HEK293T (cell line): ENCODE measurements around the gene ACBD6.

Source experiments
- CTCF ChIA-PET: fragments of 350-600 bp; formaldehyde crosslinking; extraction: SDS; loops from one replicate; lab custom pipeline; 2021; ENCODE audit warnings: antibody characterized with exemption, inconsistent platforms; lab: Yijun Ruan, JAX
- POLR2A ChIA-PET: fragments of 350-600 bp; formaldehyde crosslinking; extraction: SDS; loops from one replicate; lab custom pipeline; 2020; ENCODE audit warnings: antibody characterized with exemption, inconsistent platforms; lab: Yijun Ruan, JAX
- DNase-seq: peaks from one replicate; pipeline ENCODE4 v3.0.0; 2012; ENCODE audit warnings: mixed read lengths; ENCODE audit errors: extremely low spot score
- ARNT ChIP-seq: fragments of 450-650 bp; IDR thresholded peaks from 2 replicates; pipeline ENCODE4 v1.6.1; 2017; ENCODE audit warnings: mild to moderate bottlenecking
- BHLHE40 ChIP-seq: fragments of 450-650 bp; IDR thresholded peaks from 2 replicates; pipeline ENCODE4 v1.6.1; 2016; ENCODE audit warnings: mild to moderate bottlenecking, moderate library complexity, borderline replicate concordance
- CTBP1 ChIP-seq: fragments of 450-650 bp; IDR thresholded peaks from 2 replicates; pipeline ENCODE4 v1.6.1; 2016; ENCODE audit warnings: borderline replicate concordance
- ELF4 ChIP-seq: fragments of 450-650 bp; IDR thresholded peaks from 2 replicates; pipeline ENCODE4 v1.6.1; 2017; ENCODE audit warnings: antibody characterized with exemption
- FOXA1 ChIP-seq: fragments of 450-650 bp; IDR thresholded peaks from 2 replicates; pipeline ENCODE4 v1.6.1; 2016; ENCODE audit warnings: mild to moderate bottlenecking
- FOXK2 ChIP-seq: fragments of 450-650 bp; IDR thresholded peaks from 2 replicates; pipeline ENCODE4 v1.6.1; 2016; ENCODE audit warnings: mild to moderate bottlenecking
- FOXM1 ChIP-seq: fragments of 450-650 bp; IDR thresholded peaks from 2 replicates; pipeline ENCODE4 v1.6.1; 2017; ENCODE audit warnings: mild to moderate bottlenecking, borderline replicate concordance
- HDGF ChIP-seq: fragments of 450-650 bp; IDR thresholded peaks from 2 replicates; pipeline ENCODE4 v1.6.1; 2017; ENCODE audit warnings: antibody characterized with exemption, borderline replicate concordance
- L3MBTL2 ChIP-seq: fragments of 450-650 bp; conservative IDR thresholded peaks from 2 replicates; pipeline ENCODE4 v1.6.1; 2016; ENCODE audit warnings: mild to moderate bottlenecking
- LEF1 ChIP-seq: fragments of 450-650 bp; IDR thresholded peaks from 2 replicates; pipeline ENCODE4 v1.6.1; 2017; ENCODE audit warnings: mild to moderate bottlenecking, borderline replicate concordance
- NFRKB ChIP-seq: fragments of 450-650 bp; IDR thresholded peaks from 2 replicates; pipeline ENCODE4 v1.6.1; 2016; ENCODE audit warnings: mild to moderate bottlenecking, moderate library complexity
- PKNOX1 ChIP-seq: fragments of 450-650 bp; IDR thresholded peaks from 2 replicates; pipeline ENCODE4 v1.6.1; 2016
- SP1 ChIP-seq: fragments of 450-650 bp; IDR thresholded peaks from 2 replicates; pipeline ENCODE4 v1.6.1; 2017
- SUZ12 ChIP-seq: fragments of 450-650 bp; IDR thresholded peaks from 2 replicates; pipeline ENCODE4 v1.6.1; 2016; ENCODE audit warnings: mild to moderate bottlenecking
- TARDBP ChIP-seq: fragments of 450-650 bp; IDR thresholded peaks from 2 replicates; pipeline ENCODE4 v1.6.1; 2016
- ZNF384 ChIP-seq: fragments of 450-650 bp; IDR thresholded peaks from 2 replicates; pipeline ENCODE4 v1.6.1; 2016

ACBD6 gene

GRCh38 chr1:180253585-180254495 is 248.5 kb downstream of the ACBD6 start:
- CTCF ChIA-PET: interaction anchor here (0.6 to 2.5 kb wide), 5 partner anchors 8 to 925 kb away, joined by 3 to 13 read pairs (median 7); no protein-coding TSS in a partner anchor
- TF ChIP-seq ARNT (no peak), CTBP1 (no peak), L3MBTL2 (no peak), NFRKB (no peak), TARDBP (no peak)
- DNase-seq: no peak
- POLR2A ChIA-PET: no interaction called here

GRCh38 chr1:180252638-180253536 is 249.5 kb downstream of the ACBD6 start:
- ChIA-PET POLR2A (no interaction called here), CTCF (interaction anchor here (0.6 to 2.5 kb wide), 11 partner anchors 9 to 620 kb away, joined by 3 to 13 read pairs (median 3); no protein-coding TSS in a partner anchor)
- no peak for TF ChIP-seq FOXK2
- DNase-seq: peak; percentile 83

- POLR2A ChIA-PET: no interaction called here
- DNase-seq: no peak
- TF ChIP-seq FOXK2: no peak
- no peak for TF ChIP-seq NFRKB
- no peak for TF ChIP-seq FOXA1
- TF ChIP-seq ARNT: no peak
- TF ChIP-seq HDGF: no peak
- TF ChIP-seq L3MBTL2: no peak
- no peak for TF ChIP-seq CTBP1
- no peak for TF ChIP-seq PKNOX1
- TF ChIP-seq FOXM1: no peak
- TF ChIP-seq ELF4: no peak
- no peak for TF ChIP-seq LEF1
- no peak for TF ChIP-seq SUZ12
- no peak for TF ChIP-seq SP1
- TF ChIP-seq TARDBP: no peak
- TF ChIP-seq ZNF384: no peak
- no peak for TF ChIP-seq BHLHE40
- CTCF ChIA-PET: interaction anchor here (0.7 to 2.5 kb wide), 4 partner anchors 10 to 97 kb away, joined by 3 to 13 read pairs (median 6); no protein-coding TSS in a partner anchor
Observed at GRCh38 chr1:180251526-180252305, 250.7 kb downstream of the ACBD6 start.

- ChIA-PET POLR2A (no interaction called here), CTCF (interaction anchor here (0.7 kb wide), 1 partner anchor 97 kb away, joined by 3 read pairs; no protein-coding TSS in a partner anchor)
- TF ChIP-seq SUZ12: no peak
- no peak for TF ChIP-seq ZNF384
- no peak for TF ChIP-seq BHLHE40
- TF ChIP-seq NFRKB: no peak
- TF ChIP-seq LEF1: no peak
- TF ChIP-seq HDGF: no peak
- no peak for TF ChIP-seq L3MBTL2
- no peak for TF ChIP-seq PKNOX1
- no peak for TF ChIP-seq ARNT
- TF ChIP-seq FOXK2: no peak
- no peak for TF ChIP-seq FOXM1
- no peak for TF ChIP-seq ELF4
- no peak for TF ChIP-seq CTBP1
- TF ChIP-seq FOXA1: no peak
- no peak for TF ChIP-seq TARDBP
- TF ChIP-seq SP1: no peak
- no peak for DNase-seq
Observed at GRCh38 chr1:180250883-180251509, 251.4 kb downstream of the ACBD6 start.

GRCh38 chr1:180250499-180250770 is 251.9 kb downstream of the ACBD6 start:
- no peak for DNase-seq
- TF ChIP-seq LEF1: no peak
- no peak for TF ChIP-seq ZNF384
- TF ChIP-seq PKNOX1: no peak
- TF ChIP-seq L3MBTL2: no peak
- TF ChIP-seq ELF4: no peak
- TF ChIP-seq TARDBP: no peak
- TF ChIP-seq SP1: no peak
- TF ChIP-seq FOXM1: no peak
- no peak for TF ChIP-seq BHLHE40
- TF ChIP-seq SUZ12: no peak
- TF ChIP-seq FOXA1: no peak
- TF ChIP-seq CTBP1: no peak
- no peak for TF ChIP-seq HDGF
- no peak for TF ChIP-seq FOXK2
- CTCF ChIA-PET: no interaction called here
- POLR2A ChIA-PET: no interaction called here
